Right ventricle myocardium inferior (tissue), 1 donor: Measurements from ENCODE around the gene MOB3B. TPM values are rescaled to one million over a fixed set of nuclear protein-coding genes. Genes with fewer than 3 reads are reported as not detected.

Experiments used
- ATAC-seq: fragments of 200-7000 bp; cut with Tn5 transposase; one replicate; pipeline ENCODE4 v1.9.1; 2020; ENCODE audit warnings: mild to moderate bottlenecking, moderate library complexity
- DNase-seq: peaks from one replicate; pipeline ENCODE4 v3.0.0; 2021; ENCODE audit errors: missing footprints
- intact Hi-C: fragments of 100-400 bp; cut with DNase I; formaldehyde crosslinking; loops from one replicate; pipeline ENCODE4 v1.11.0; 2022
- total RNA-seq: library from RNA; stranded (reverse); fragmentation: NEBNext Ultra II Directional; extraction: Animal tissue kit (Norgen Biotek cat#: 25700); gene quantifications from one replicate; pipeline ENCODE4 v1.2.1, GENCODE V29; 2021
- donor health status: DM: no; HTN: yes; CAD: no; lungs with severe emphysema.

The MOB3B gene
- total RNA-seq, 1 donor from 2014 or later, result 1.5 TPM

- ATAC-seq (no peak), DNase-seq (no peak)
- intact Hi-C loops, result no loop called here
Observed at GRCh38 chr9:27391040-27391895, 138.3 kb downstream of the MOB3B start.

GRCh38 chr9:27388150-27388549, 141.5 kb downstream of the MOB3B start:
- DNase-seq (no peak), ATAC-seq (no peak)
- intact Hi-C loops, result no loop called here

- intact Hi-C loops, result no loop called here
- no peak for ATAC-seq
- DNase-seq, result no peak
Observed at GRCh38 chr9:27387722-27388121, 141.9 kb downstream of the MOB3B start.

- DNase-seq, result no peak
- intact Hi-C loops, result no loop called here
- ATAC-seq, result no peak
Observed at GRCh38 chr9:27386571-27387091, 143.0 kb downstream of the MOB3B start.

- DNase-seq (no peak), ATAC-seq (no peak)
- intact Hi-C loops, result no loop called here
Observed at GRCh38 chr9:27385606-27386322, 143.8 kb downstream of the MOB3B start.

- DNase-seq (no peak), ATAC-seq (no peak)
- intact Hi-C loops, result no loop called here
Observed at GRCh38 chr9:27384262-27385014, 145.2 kb downstream of the MOB3B start.

- intact Hi-C loops, result no loop called here
- DNase-seq, result no peak
- no peak for ATAC-seq
Observed at GRCh38 chr9:27383524-27383923, 146.1 kb downstream of the MOB3B start.

GRCh38 chr9:27382975-27383374, 146.6 kb downstream of the MOB3B start:
- intact Hi-C loops, result no loop called here
- ATAC-seq, result no peak
- DNase-seq, result no peak

GRCh38 chr9:27382308-27382707, 147.3 kb downstream of the MOB3B start:
- intact Hi-C loops, result no loop called here
- no peak for DNase-seq
- no peak for ATAC-seq

GRCh38 chr9:27379311-27380251, 150.0 kb downstream of the MOB3B start:
- ATAC-seq, result no peak
- no peak for DNase-seq
- intact Hi-C loops, result no loop called here

- ATAC-seq, result no peak
- DNase-seq, result no peak
- intact Hi-C loops, result no loop called here
Observed at GRCh38 chr9:27377811-27378456, 151.7 kb downstream of the MOB3B start.

GRCh38 chr9:27377147-27377807, 152.3 kb downstream of the MOB3B start:
- DNase-seq (no peak), ATAC-seq (no peak)
- intact Hi-C loops, result no loop called here

GRCh38 chr9:27373851-27374250, 155.8 kb downstream of the MOB3B start:
- no peak for DNase-seq
- intact Hi-C loops, result no loop called here
- no peak for ATAC-seq

GRCh38 chr9:27372615-27373014, 157.0 kb downstream of the MOB3B start:
- no peak for ATAC-seq
- intact Hi-C loops, result no loop called here
- no peak for DNase-seq

- intact Hi-C loops, result no loop called here
- no peak for DNase-seq
- ATAC-seq, result no peak
Observed at GRCh38 chr9:27371382-27371781, 158.2 kb downstream of the MOB3B start.

- intact Hi-C loops, result loop anchor here (10.0 kb wide), 1 partner anchor 45 kb away; no protein-coding TSS in a partner anchor
- DNase-seq (no peak), ATAC-seq (no peak)
Observed at GRCh38 chr9:27369591-27369990, 160.0 kb downstream of the MOB3B start.

GRCh38 chr9:27368316-27368985, 161.2 kb downstream of the MOB3B start:
- intact Hi-C loops, result loop anchor here (10.0 kb wide), 1 partner anchor 46 kb away; no protein-coding TSS in a partner anchor
- DNase-seq, result no peak
- ATAC-seq, result peak; percentile 85
